K562 (cell line): ENCODE measurements around the gene ZSWIM2. TPM values are rescaled to one million over a fixed set of nuclear protein-coding genes. Genes with fewer than 3 reads are reported as not detected.

ENCODE experiments used
- ATAC-seq: fragments of 200-7000 bp; cut with Tn5 transposase; 3 replicates; pipeline ENCODE4 v1.9.1; 2020; ENCODE audit warnings: moderate library complexity
- BruUV-seq: library from RNA; stranded (reverse); fragments of 400-500 nt; replicated peaks from 2 replicates; lab custom pipeline; 2021; lab: Mats Ljungman, UMichigan
- CTCF ChIA-PET: fragments of 300-600 bp; formaldehyde crosslinking; extraction: SDS; loops from one replicate; lab custom pipeline; 2021; ENCODE audit warnings: low intra/inter-chr PET ratio; lab: Yijun Ruan, JAX
- POLR2A ChIA-PET: fragments of 300-600, 350-650 bp; sonication (Branson Sonifier 250); formaldehyde crosslinking; extraction: SDS; loops from one replicate; lab custom pipeline; 2021; ENCODE audit warnings: antibody characterized with exemption, inconsistent platforms; lab: Yijun Ruan, JAX
- DNase-seq, 4 experiments: peaks; one replicate each; pipeline versions ENCODE4 v3.0.0 to v3.0.0-alpha.2; 2011 to 2018; ENCODE audit warnings: low spot score in 3 of 4, mixed read lengths in 3 of 4; ENCODE audit errors: extremely low read depth in 1 of 4
- FAIRE-seq: peaks from 2 replicates; lab custom pipeline; 2011; peaks lifted over from hg19 to GRCh38; lab: Jason Lieb, UNC
- H2AFZ ChIP-seq: 2 replicates; pipeline ENCODE4 v1.6.0; 2011; ENCODE audit warnings: low read depth, low read length, control low read depth, inconsistent platforms
- H3K27ac ChIP-seq: fragments of 200-600 bp; 3 replicates; pipeline ENCODE4 v1.8.0; 2011; ENCODE audit warnings: low read depth, mild to moderate bottlenecking, control low read depth, inconsistent platforms, low read length, moderate library complexity, mixed read lengths; ENCODE audit errors: extremely low read depth
- H3K27me3 ChIP-seq, 2 experiments: fragments of 300-600 bp in 1 of 2; 2 replicates in 1 of 2; 3 replicates in 1 of 2; pipeline versions ENCODE4 v1.6.0 to v1.8.0; 2011; ENCODE audit warnings: inconsistent platforms in 2 of 2, low read length in 2 of 2, mild to moderate bottlenecking in 1 of 2, mixed read lengths in 1 of 2, moderate library complexity in 1 of 2; ENCODE audit not compliant: control insufficient read depth in 2 of 2, insufficient read depth in 2 of 2
- H3K36me3 ChIP-seq: fragments of 300-600 bp; 3 replicates; pipeline ENCODE4 v1.8.0; 2011; ENCODE audit warnings: mild to moderate bottlenecking, low read length, inconsistent platforms; ENCODE audit not compliant: control insufficient read depth, insufficient read depth
- H3K4me1 ChIP-seq, 2 experiments: fragments of 200-600 bp in 1 of 2; replicated peaks in 1 of 2; 2 replicates in 1 of 2; 3 replicates in 1 of 2; pipeline versions ENCODE4 v1.5.1 to v1.8.0; 2011; ENCODE audit warnings: inconsistent platforms in 2 of 2, low read length in 2 of 2, mild to moderate bottlenecking in 1 of 2, mixed read lengths in 1 of 2, moderate library complexity in 1 of 2; ENCODE audit not compliant: control insufficient read depth in 2 of 2, insufficient read depth in 2 of 2
- H3K4me2 ChIP-seq: 2 replicates; pipeline ENCODE4 v1.6.1; 2011; ENCODE audit warnings: low read length, control low read depth, inconsistent platforms, mixed read lengths; ENCODE audit not compliant: insufficient read depth
- H3K4me3 ChIP-seq: fragments of 200-600 bp; sonication (generic), shearing (Covaris generic); 2 replicates; pipeline ENCODE4 v1.5.1; 2016; ENCODE audit warnings: control low read depth, inconsistent platforms
- H3K79me2 ChIP-seq: fragments of 200-600 bp; 3 replicates; pipeline ENCODE4 v1.8.0; 2011; ENCODE audit warnings: low read length, inconsistent platforms; ENCODE audit not compliant: control insufficient read depth, insufficient read depth
- H3K9ac ChIP-seq, 2 experiments: 2 replicates each; pipeline versions ENCODE4 v1.6.0 to v1.6.1; 2011; ENCODE audit warnings: low read depth in 2 of 2, low read length in 2 of 2, control low read depth in 1 of 2, inconsistent platforms in 1 of 2, mild to moderate bottlenecking in 1 of 2, mixed read lengths in 1 of 2; ENCODE audit not compliant: insufficient read depth in 1 of 2
- H3K9me1 ChIP-seq: one replicate; pipeline ENCODE4 v1.6.0; 2011; ENCODE audit warnings: inconsistent platforms, mild to moderate bottlenecking, low read length, moderate library complexity; ENCODE audit not compliant: control insufficient read depth, insufficient read depth
- H3K9me3 ChIP-seq: replicated peaks from 2 replicates; pipeline ENCODE4 v1.5.1; 2011; ENCODE audit warnings: low read depth, low read length, inconsistent platforms; ENCODE audit not compliant: control insufficient read depth, insufficient read depth
- H4K20me1 ChIP-seq: replicated peaks from 2 replicates; pipeline ENCODE4 v1.6.1; 2011; ENCODE audit warnings: low read length, inconsistent platforms, mixed read lengths; ENCODE audit not compliant: control insufficient read depth, insufficient read depth
- ARID2 ChIP-seq: fragments of 450-650 bp; IDR thresholded peaks from 2 replicates; pipeline ENCODE4 v1.6.1; 2017; ENCODE audit warnings: antibody characterized with exemption, mild to moderate bottlenecking
- ATF7 ChIP-seq: fragments of 450-650 bp; IDR thresholded peaks from 2 replicates; pipeline ENCODE4 v1.7.1; 2014; ENCODE audit warnings: mild to moderate bottlenecking, moderate library complexity
- GATA2 ChIP-seq: sonication (generic); formaldehyde crosslinking; IDR thresholded peaks from 2 replicates; pipeline ENCODE4 v1.4.0; 2020; ENCODE audit warnings: mild to moderate bottlenecking, missing genetic modification reagents
- HNRNPH1 ChIP-seq: fragments of 200-400 bp; formaldehyde crosslinking; optimal IDR thresholded peaks from 2 replicates; pipeline ENCODE3; 2017; ENCODE audit warnings: low read depth, mild to moderate bottlenecking, low read length, moderate library complexity
- L3MBTL2 ChIP-seq: fragments of 450-650 bp; IDR thresholded peaks from 2 replicates; pipeline ENCODE4 v1.6.1; 2016; ENCODE audit warnings: mild to moderate bottlenecking, moderate library complexity
- MAFG ChIP-seq: fragments of 450-650 bp; conservative IDR thresholded peaks from 2 replicates; pipeline ENCODE4 v1.6.1; 2016; ENCODE audit warnings: missing genetic modification characterization, missing compliant biosample characterization
- MTA1 ChIP-seq: fragments of 450-650 bp; IDR thresholded peaks from 2 replicates; pipeline ENCODE4 v1.6.1; 2017; ENCODE audit warnings: borderline replicate concordance
- NRF1 ChIP-seq, 2 experiments: fragments of 450-650 bp; IDR thresholded peaks in 1 of 2; conservative IDR thresholded peaks in 1 of 2; 2 replicates each; pipeline ENCODE4 v1.6.1; 2014; ENCODE audit warnings: mild to moderate bottlenecking in 2 of 2
- PHB ChIP-seq: fragments of 250-450 bp; sonication (Bioruptor Pico); IDR thresholded peaks from 2 replicates; pipeline ENCODE4 v1.5.0; 2021
- PHF20 ChIP-seq: fragments of 450-650 bp; IDR thresholded peaks from 2 replicates; pipeline ENCODE4 v1.6.1; 2018; ENCODE audit not compliant: partially characterized antibody
- POLR3A ChIP-seq: IDR thresholded peaks from 2 replicates; pipeline ENCODE4 v1.6.1; 2011; ENCODE audit warnings: borderline replicate concordance, mild to moderate bottlenecking, moderate library complexity; ENCODE audit not compliant: insufficient read length, insufficient read depth; ENCODE audit errors: extremely low read depth
- SAP30 ChIP-seq: fragments of 200-600 bp; sonication (generic); IDR thresholded peaks from 2 replicates; pipeline ENCODE4 v1.6.1; 2012; ENCODE audit warnings: borderline replicate concordance, low read depth, mild to moderate bottlenecking, moderate library complexity, low read length, control low read depth, inconsistent platforms; ENCODE audit not compliant: insufficient read depth, poor library complexity, severe bottlenecking
- ZNF324 ChIP-seq: fragments of 250-450 bp; sonication (Bioruptor Pico); IDR thresholded peaks from 2 replicates; pipeline ENCODE4 v1.4.0; 2020; ENCODE audit warnings: mild to moderate bottlenecking
- ZNF384 ChIP-seq: IDR thresholded peaks from 2 replicates; pipeline ENCODE4 v1.6.1; 2012; ENCODE audit warnings: low read depth, low read length, improper control_type of control experiment
- ZNF707 ChIP-seq: fragments of 250-450 bp; sonication (Bioruptor Pico); conservative IDR thresholded peaks from 2 replicates; pipeline ENCODE4 v1.8.0; 2022; ENCODE audit warnings: inconsistent platforms, mild to moderate bottlenecking, moderate library complexity
- WGBS: fragments of 100-300 bp; shearing (Covaris generic); methylation state at CpG from one replicate; pipeline ENCODE4 v1.1.6; 2016; ENCODE audit warnings: low coverage, mixed read lengths; ENCODE audit not compliant: insufficient coverage; ENCODE audit errors: missing lambda C conversion rate; 5-methylcytosine and 5-hydroxymethylcytosine counted together
- in situ Hi-C: fragments of 300-500 bp; cut with MboI; formaldehyde crosslinking; loops from 4 replicates; pipeline ENCODE4 v1.15.0; 2018; ENCODE audit warnings: inconsistent platforms, mixed read lengths
- intact Hi-C: fragments of 100-400 bp; cut with micrococcal nuclease; formaldehyde crosslinking; loops from 2 replicates; pipeline ENCODE4 v1.14.2; 2022
- polyA plus RNA-seq, 8 experiments: library from polyadenylated mRNA; depleted of rRNA in 4 of 8; stranded (reverse) in 5 of 8; unstranded in 3 of 8; fragments of >200 nt; fragmentation: Nextera tagmentation in 2 of 8; fragmentation: Illumina TruSeq in 1 of 8; extraction: Ambion mirVana in 2 of 8; extraction: Trizol in 1 of 8; gene quantifications; 2 replicates each; pipeline versions ENCODE4 v1.2.1 to v1.2.3, GENCODE V29; 2011 to 2014; ENCODE audit warnings: inconsistent platforms in 1 of 8, missing spikeins in 1 of 8
- total RNA-seq, 7 experiments: library from RNA; depleted of rRNA in 6 of 7; stranded (reverse); fragments of >200 nt in 6 of 7; fragmentation: Illumina TruSeq in 2 of 7; extraction: Trizol in 2 of 7; gene quantifications; 2 replicates each; pipeline versions ENCODE4 v1.2.1 to v1.2.3, GENCODE V29; 2011 to 2021; ENCODE audit warnings: low replicate concordance in 1 of 7
- TF ChIP-seq, protein P1 (sequence below): IDR thresholded peaks from 3 replicates; pipeline ENCODE4 v1.6.1; 2011; ENCODE audit warnings: borderline replicate concordance, mild to moderate bottlenecking; ENCODE audit not compliant: insufficient read length, insufficient read depth
- TF ChIP-seq, protein P2 (sequence below): sonication (generic); formaldehyde crosslinking; IDR thresholded peaks from 2 replicates; pipeline ENCODE4 v1.8.0; 2022; ENCODE audit warnings: mild to moderate bottlenecking, low read depth, missing genetic modification reagents

Gene ZSWIM2
- total and polyA plus RNA-seq, 9 of the 15 experiments (the other 6 are each of a cell fraction or from before 2014, with no cell fraction given), result not detected

DNA sequence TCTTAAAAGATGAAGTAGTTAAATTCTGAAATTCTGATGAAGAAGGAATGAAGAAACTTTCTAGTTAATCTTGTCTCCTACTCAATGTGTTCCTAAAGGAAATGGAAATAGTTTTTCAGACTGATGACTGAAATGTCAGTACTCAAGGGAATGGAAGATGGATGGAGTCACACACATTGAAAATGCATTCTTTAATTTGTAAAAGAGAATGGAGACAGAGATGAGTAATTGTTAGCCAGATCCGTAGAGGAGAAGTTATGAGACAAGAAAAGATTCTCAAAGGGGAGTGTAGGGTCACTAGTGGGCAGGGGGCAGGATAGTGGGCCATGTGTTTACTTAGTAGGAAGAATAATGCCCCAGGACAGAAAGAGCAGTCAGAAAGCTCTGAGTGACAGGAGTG, 13.3 kb downstream of the ZSWIM2 start:
- no peak for FAIRE-seq
- H3K4me1 ChIP-seq, result no peaks in the 10 kb centered on the region
- no peak overlapping the region for H3K9ac ChIP-seq
- POLR2A ChIA-PET, result no interaction called here
- in situ Hi-C loops (no loop called here), intact Hi-C loops (no loop called here)
- DNase-seq, result no peak
- BruUV-seq, result no TSS peak
- no peak overlapping the region for H3K4me3 ChIP-seq
- H3K27ac ChIP-seq, result no peak overlapping the region
- no peaks in the 10 kb centered on the region for H3K9me1 ChIP-seq
- no peaks in the 10 kb centered on the region for H3K36me3 ChIP-seq
- no peak overlapping the region for H2AFZ ChIP-seq
- WGBS, result 0% methylated on average over 1 of the region's 1 CpG
- no peaks in the 10 kb centered on the region for H4K20me1 ChIP-seq
- no peaks in the 10 kb centered on the region for H3K79me2 ChIP-seq
- TF ChIP-seq MAFG (tag), result no peak
- TF ChIP-seq PHB (CRISPR knock-in tag), result no peak
- TF ChIP-seq ARID2, result no peak
- no peak for TF ChIP-seq SAP30
- no peak for TF ChIP-seq ZNF324 (CRISPR knock-in tag)
- TF ChIP-seq, protein P1, sequence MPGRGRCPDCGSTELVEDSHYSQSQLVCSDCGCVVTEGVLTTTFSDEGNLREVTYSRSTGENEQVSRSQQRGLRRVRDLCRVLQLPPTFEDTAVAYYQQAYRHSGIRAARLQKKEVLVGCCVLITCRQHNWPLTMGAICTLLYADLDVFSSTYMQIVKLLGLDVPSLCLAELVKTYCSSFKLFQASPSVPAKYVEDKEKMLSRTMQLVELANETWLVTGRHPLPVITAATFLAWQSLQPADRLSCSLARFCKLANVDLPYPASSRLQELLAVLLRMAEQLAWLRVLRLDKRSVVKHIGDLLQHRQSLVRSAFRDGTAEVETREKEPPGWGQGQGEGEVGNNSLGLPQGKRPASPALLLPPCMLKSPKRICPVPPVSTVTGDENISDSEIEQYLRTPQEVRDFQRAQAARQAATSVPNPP, result no peak
- TF ChIP-seq ATF7, result no peak
- TF ChIP-seq, protein P2, sequence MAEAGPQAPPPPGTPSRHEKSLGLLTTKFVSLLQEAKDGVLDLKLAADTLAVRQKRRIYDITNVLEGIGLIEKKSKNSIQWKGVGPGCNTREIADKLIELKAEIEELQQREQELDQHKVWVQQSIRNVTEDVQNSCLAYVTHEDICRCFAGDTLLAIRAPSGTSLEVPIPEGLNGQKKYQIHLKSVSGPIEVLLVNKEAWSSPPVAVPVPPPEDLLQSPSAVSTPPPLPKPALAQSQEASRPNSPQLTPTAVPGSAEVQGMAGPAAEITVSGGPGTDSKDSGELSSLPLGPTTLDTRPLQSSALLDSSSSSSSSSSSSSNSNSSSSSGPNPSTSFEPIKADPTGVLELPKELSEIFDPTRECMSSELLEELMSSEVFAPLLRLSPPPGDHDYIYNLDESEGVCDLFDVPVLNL, result no peak
- TF ChIP-seq HNRNPH1, result no peak
- TF ChIP-seq NRF1 (conservative IDR thresholded peaks at IDR 0.05 in 1 of 2, IDR thresholded peaks at IDR 0.05 in 1 of 2), result no peak
- TF ChIP-seq POLR3A, result no peak
- TF ChIP-seq ZNF384, result no peak
- no peak for TF ChIP-seq ZNF707 (CRISPR knock-in tag)
- no peak for TF ChIP-seq L3MBTL2
- TF ChIP-seq GATA2 (CRISPR knock-in tag), result no peak
- TF ChIP-seq MTA1, result no peak
- no peak for TF ChIP-seq PHF20
- TF ChIP-seq, all 486 proteins: peak for 0
- H3K9me3 ChIP-seq, result no peaks in the 10 kb centered on the region
- CTCF ChIA-PET, result no interaction called here
- no peaks in the 10 kb centered on the region for H3K27me3 ChIP-seq
- H3K4me2 ChIP-seq, result no peak overlapping the region
- no peak for ATAC-seq
